ENCODE measurements around the gene GEMIN8.

GRCh38 chrX:13994536-13995080 lies 35.1 kb downstream of the GEMIN8 start:
- no peak for TF ChIP-seq ZBTB10 (tag by site-specific recombination; IDR thresholded peaks at IDR 0.05)
- no peak for TF ChIP-seq PATZ1 (tag by site-specific recombination; IDR thresholded peaks at IDR 0.05)
- TF ChIP-seq CTCF (tag by site-specific recombination; IDR thresholded peaks at IDR 0.05), result no peak
- no peak for TF ChIP-seq ZBTB6 (tag by site-specific recombination; IDR thresholded peaks at IDR 0.05)
- no peak for TF ChIP-seq ZNF350 (tag by site-specific recombination; IDR thresholded peaks at IDR 0.05)
- no peak for TF ChIP-seq ZNF366 (tag by site-specific recombination; conservative IDR thresholded peaks at IDR 0.05)
- no peak for TF ChIP-seq PRDM10 (tag by site-specific recombination; IDR thresholded peaks at IDR 0.05)
- TF ChIP-seq KLF16 (tag by site-specific recombination; IDR thresholded peaks at IDR 0.05), result no peak
- TF ChIP-seq ZNF707 (tag by site-specific recombination; IDR thresholded peaks at IDR 0.05), result no peak
- no peak for TF ChIP-seq PBX3 (CRISPR knock-in tag; IDR thresholded peaks at IDR 0.05)
- no peak for TF ChIP-seq REST (tag by site-specific recombination; IDR thresholded peaks at IDR 0.05)
- no peak for TF ChIP-seq ZNF830 (tag by site-specific recombination; IDR thresholded peaks at IDR 0.05; ENCODE audit: low read depth)
- TF ChIP-seq ZBTB8A (tag by site-specific recombination; IDR thresholded peaks at IDR 0.05), result no peak
- TF ChIP-seq ZNF324 (tag by site-specific recombination; IDR thresholded peaks at IDR 0.05), result no peak
